Mesenchymal stem cell (in vitro differentiated cells and primary cell): ENCODE data around the gene CHST11.

ENCODE experiments used
- DNase-seq: peaks from one replicate; pipeline ENCODE4 v3.0.0-alpha.2; 2013
- H2AFZ ChIP-seq: one replicate; pipeline ENCODE4 v1.6.1; 2013; ENCODE audit warnings: low read depth, mild to moderate bottlenecking, control low read depth, inconsistent platforms, low read length, moderate library complexity
- H2AK5ac ChIP-seq: 2 replicates; pipeline ENCODE4 v1.6.1; 2013; ENCODE audit warnings: low read length, moderate library complexity, mild to moderate bottlenecking, inconsistent platforms; ENCODE audit not compliant: severe bottlenecking
- H2BK120ac ChIP-seq: one replicate; pipeline ENCODE4 v1.6.1; 2013; ENCODE audit warnings: low read depth, mild to moderate bottlenecking, inconsistent platforms, low read length, moderate library complexity
- H2BK12ac ChIP-seq, 2 experiments: one replicate each; pipeline ENCODE4 v1.6.1; 2013; ENCODE audit warnings: inconsistent platforms in 2 of 2, low read length in 2 of 2, mild to moderate bottlenecking in 2 of 2, moderate library complexity in 2 of 2, control low read depth in 1 of 2
- H2BK15ac ChIP-seq: one replicate; pipeline ENCODE4 v1.6.1; 2013; ENCODE audit warnings: mild to moderate bottlenecking, low read depth, inconsistent platforms; ENCODE audit not compliant: poor library complexity, severe bottlenecking
- H2BK5ac ChIP-seq: 2 replicates; pipeline ENCODE4 v1.6.1; 2013; ENCODE audit warnings: low read depth, mild to moderate bottlenecking, low read length, control low read depth, inconsistent platforms; ENCODE audit not compliant: poor library complexity, severe bottlenecking
- H3K14ac ChIP-seq, 2 experiments: one replicate each; pipeline ENCODE4 v1.6.1; 2013; ENCODE audit warnings: inconsistent platforms in 2 of 2, low read length in 2 of 2, control low read depth in 1 of 2, mild to moderate bottlenecking in 1 of 2, moderate library complexity in 1 of 2
- H3K18ac ChIP-seq, 2 experiments: one replicate each; pipeline ENCODE4 v1.6.1; 2013; ENCODE audit warnings: inconsistent platforms in 2 of 2, low read length in 2 of 2, control low read depth in 1 of 2, low read depth in 1 of 2, mild to moderate bottlenecking in 1 of 2
- H3K23ac ChIP-seq, 2 experiments: one replicate each; pipeline ENCODE4 v1.6.1; 2013; ENCODE audit warnings: inconsistent platforms in 2 of 2, low read length in 2 of 2, mild to moderate bottlenecking in 2 of 2, moderate library complexity in 2 of 2, control low read depth in 1 of 2
- H3K27ac ChIP-seq: 2 replicates; pipeline ENCODE4 v1.5.1; 2013; ENCODE audit warnings: mild to moderate bottlenecking, moderate library complexity, low read length, control low read depth, inconsistent platforms; ENCODE audit not compliant: poor library complexity, severe bottlenecking
- H3K27me3 ChIP-seq, 2 experiments: 2 replicates each; pipeline versions ENCODE4 v1.6.1 to v1.7.0; 2013; ENCODE audit warnings: low read length in 2 of 2, mild to moderate bottlenecking in 2 of 2, moderate library complexity in 2 of 2, control low read depth in 1 of 2, inconsistent platforms in 1 of 2; ENCODE audit not compliant: control insufficient read depth in 1 of 2, insufficient read depth in 1 of 2
- H3K36me3 ChIP-seq, 2 experiments: 2 replicates each; pipeline versions ENCODE4 v1.6.1 to v1.7.0; 2013; ENCODE audit warnings: low read length in 2 of 2, control low read depth in 1 of 2, inconsistent platforms in 1 of 2, low read depth in 1 of 2, mild to moderate bottlenecking in 1 of 2; ENCODE audit not compliant: insufficient read depth in 2 of 2, control insufficient read depth in 1 of 2
- H3K4ac ChIP-seq, 2 experiments: one replicate each; pipeline ENCODE4 v1.6.1; 2013; ENCODE audit warnings: inconsistent platforms in 2 of 2, low read length in 2 of 2, mild to moderate bottlenecking in 2 of 2, moderate library complexity in 2 of 2, control low read depth in 1 of 2, low read depth in 1 of 2
- H3K4me1 ChIP-seq: 2 replicates; pipeline ENCODE4 v1.6.1; 2013; ENCODE audit warnings: low read depth, low read length, control low read depth; ENCODE audit not compliant: control insufficient read depth, insufficient read depth
- H3K4me2 ChIP-seq: 2 replicates; pipeline ENCODE4 v1.6.1; 2013; ENCODE audit warnings: low read length, mild to moderate bottlenecking, inconsistent platforms; ENCODE audit not compliant: poor library complexity, severe bottlenecking
- H3K4me3 ChIP-seq, 2 experiments: 2 replicates each; pipeline versions ENCODE4 v1.5.1 to v1.7.0; 2013; ENCODE audit warnings: low read length in 2 of 2, mild to moderate bottlenecking in 2 of 2, control low read depth in 1 of 2, low read depth in 1 of 2; ENCODE audit not compliant: insufficient read depth in 1 of 2
- H3K79me1 ChIP-seq: replicated peaks from 2 replicates; pipeline ENCODE4 v1.6.1; 2013; ENCODE audit warnings: mild to moderate bottlenecking, control low read depth, low read length, inconsistent platforms; ENCODE audit not compliant: poor library complexity, severe bottlenecking
- H3K9ac ChIP-seq: 2 replicates; pipeline ENCODE4 v1.7.0; 2013; ENCODE audit warnings: mild to moderate bottlenecking, low read length, moderate library complexity
- H3K9me3 ChIP-seq: 2 replicates; pipeline ENCODE4 v1.7.0; 2013; ENCODE audit warnings: mild to moderate bottlenecking, low read length; ENCODE audit not compliant: control insufficient read depth
- H4K8ac ChIP-seq: one replicate; pipeline ENCODE4 v1.6.1; 2013; ENCODE audit warnings: inconsistent platforms, mild to moderate bottlenecking, low read length, moderate library complexity
- H4K91ac ChIP-seq: one replicate; pipeline ENCODE4 v1.6.1; 2013; ENCODE audit warnings: mild to moderate bottlenecking, low read length, inconsistent platforms
- WGBS: methylation state at CpG from one replicate; pipeline ENCODE4 v1.1.7; 2013; ENCODE audit warnings: mixed read lengths; 5-methylcytosine and 5-hydroxymethylcytosine counted together

CHST11 gene

DNA sequence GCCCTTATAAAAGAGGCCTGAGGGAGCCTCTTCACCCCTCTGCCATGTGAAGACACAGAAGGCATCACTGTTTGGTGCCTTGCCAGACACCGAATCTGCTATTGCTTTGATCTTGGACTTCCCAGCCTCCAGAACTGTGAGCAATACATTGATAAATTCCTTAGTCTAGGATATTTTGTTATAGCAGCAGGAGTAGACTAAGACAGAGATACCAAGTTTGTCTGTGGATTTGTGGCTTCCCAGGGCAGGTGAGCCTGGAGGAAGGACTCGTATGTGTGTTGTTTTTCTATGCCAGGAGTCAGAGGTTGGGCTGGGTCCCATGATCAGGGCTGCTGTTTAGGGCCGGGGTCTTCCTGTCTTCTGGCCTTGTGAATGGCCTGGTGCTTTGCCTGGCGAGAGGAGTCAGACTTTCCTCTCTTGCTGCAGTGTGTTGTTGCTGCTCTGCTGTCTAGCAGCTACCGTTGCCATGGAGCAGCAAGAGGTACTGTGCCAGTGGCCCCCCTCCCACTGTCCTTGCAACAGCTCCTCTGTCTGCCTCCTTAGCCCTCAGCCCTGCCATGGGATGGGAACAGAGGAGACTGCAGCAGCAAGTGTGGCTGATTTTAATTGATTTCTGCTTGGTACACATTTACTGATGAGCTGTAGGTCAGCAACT, 111.2 kb downstream of the CHST11 start:
- H3K27me3 ChIP-seq: peaks cover 0 to 13% of the 10 kb centered on the region in 2 experiments
- H2AFZ ChIP-seq: no peak overlapping the region
- no peak overlapping the region for H2BK120ac ChIP-seq
- H3K4me1 ChIP-seq: no peaks in the 10 kb centered on the region
- no peak overlapping the region for H4K8ac ChIP-seq
- no peak overlapping the region for H3K4me2 ChIP-seq
- H3K14ac ChIP-seq: peak overlapping the region in 1 of 2 experiments; percentile 6
- peak overlapping the region in 1 of 2 experiments; percentile 13 for H3K18ac ChIP-seq
- no peak overlapping the region for H3K4me3 ChIP-seq
- no peak overlapping the region for H3K9ac ChIP-seq
- WGBS: 85% methylated on average over 4 of the region's 5 CpGs
- no peak overlapping the region for H3K4ac ChIP-seq
- H2BK5ac ChIP-seq: no peak overlapping the region
- H3K9me3 ChIP-seq: peaks cover 8% of the 10 kb centered on the region
- DNase-seq: no peak
- H2BK15ac ChIP-seq: no peak overlapping the region
- no peak overlapping the region for H2AK5ac ChIP-seq
- H3K23ac ChIP-seq: no peak overlapping the region
- no peak overlapping the region for H2BK12ac ChIP-seq
- no peaks in the 10 kb centered on the region for H3K36me3 ChIP-seq
- no peaks in the 10 kb centered on the region for H3K79me1 ChIP-seq
- no peak overlapping the region for H4K91ac ChIP-seq
- H3K27ac ChIP-seq: no peak overlapping the region

GRCh38 chr12:104568487-104568868, 111.7 kb downstream of the CHST11 start:
- no peak overlapping the region for H2AFZ ChIP-seq
- H3K4ac ChIP-seq: no peak overlapping the region
- H3K27me3 ChIP-seq: peaks cover 0 to 13% of the 10 kb centered on the region in 2 experiments
- no peak overlapping the region for H3K4me2 ChIP-seq
- H4K91ac ChIP-seq: no peak overlapping the region
- no peaks in the 10 kb centered on the region for H3K36me3 ChIP-seq
- H3K79me1 ChIP-seq: no peaks in the 10 kb centered on the region
- H2BK12ac ChIP-seq: no peak overlapping the region
- H3K23ac ChIP-seq: no peak overlapping the region
- no peak overlapping the region for H3K27ac ChIP-seq
- no peak for DNase-seq
- no peak overlapping the region for H3K4me3 ChIP-seq
- no peaks in the 10 kb centered on the region for H3K4me1 ChIP-seq
- no peak overlapping the region for H2BK120ac ChIP-seq
- no peak overlapping the region for H3K9ac ChIP-seq
- H2AK5ac ChIP-seq: no peak overlapping the region
- H3K9me3 ChIP-seq: peaks cover 8% of the 10 kb centered on the region
- H2BK15ac ChIP-seq: no peak overlapping the region
- H3K18ac ChIP-seq: peak overlapping the region in 1 of 2 experiments; percentile 13
- H3K14ac ChIP-seq: peak overlapping the region in 1 of 2 experiments; percentile 6
- no peak overlapping the region for H2BK5ac ChIP-seq
- no CpG with 5 or more reads among the region's 1 CpG for WGBS
- H4K8ac ChIP-seq: no peak overlapping the region

- no peaks in the 10 kb centered on the region for H3K4me1 ChIP-seq
- peaks cover 8% of the 10 kb centered on the region for H3K9me3 ChIP-seq
- H2BK5ac ChIP-seq: no peak overlapping the region
- no peak overlapping the region for H4K8ac ChIP-seq
- H3K27ac ChIP-seq: no peak overlapping the region
- no peak overlapping the region for H3K4ac ChIP-seq
- 100% methylated on average over 3 of the region's 4 CpGs for WGBS
- H3K79me1 ChIP-seq: no peaks in the 10 kb centered on the region
- H2BK12ac ChIP-seq: no peak overlapping the region
- no peak overlapping the region for H3K14ac ChIP-seq
- H3K23ac ChIP-seq: no peak overlapping the region
- H2AK5ac ChIP-seq: no peak overlapping the region
- no peaks in the 10 kb centered on the region for H3K36me3 ChIP-seq
- H2AFZ ChIP-seq: no peak overlapping the region
- H4K91ac ChIP-seq: no peak overlapping the region
- no peak overlapping the region for H2BK120ac ChIP-seq
- H3K4me3 ChIP-seq: no peak overlapping the region
- H3K9ac ChIP-seq: no peak overlapping the region
- peaks cover 0 to 13% of the 10 kb centered on the region in 2 experiments for H3K27me3 ChIP-seq
- H2BK15ac ChIP-seq: no peak overlapping the region
- DNase-seq: no peak
- H3K18ac ChIP-seq: no peak overlapping the region
- no peak overlapping the region for H3K4me2 ChIP-seq
Observed at GRCh38 chr12:104568935-104569334, 112.2 kb downstream of the CHST11 start.

DNA sequence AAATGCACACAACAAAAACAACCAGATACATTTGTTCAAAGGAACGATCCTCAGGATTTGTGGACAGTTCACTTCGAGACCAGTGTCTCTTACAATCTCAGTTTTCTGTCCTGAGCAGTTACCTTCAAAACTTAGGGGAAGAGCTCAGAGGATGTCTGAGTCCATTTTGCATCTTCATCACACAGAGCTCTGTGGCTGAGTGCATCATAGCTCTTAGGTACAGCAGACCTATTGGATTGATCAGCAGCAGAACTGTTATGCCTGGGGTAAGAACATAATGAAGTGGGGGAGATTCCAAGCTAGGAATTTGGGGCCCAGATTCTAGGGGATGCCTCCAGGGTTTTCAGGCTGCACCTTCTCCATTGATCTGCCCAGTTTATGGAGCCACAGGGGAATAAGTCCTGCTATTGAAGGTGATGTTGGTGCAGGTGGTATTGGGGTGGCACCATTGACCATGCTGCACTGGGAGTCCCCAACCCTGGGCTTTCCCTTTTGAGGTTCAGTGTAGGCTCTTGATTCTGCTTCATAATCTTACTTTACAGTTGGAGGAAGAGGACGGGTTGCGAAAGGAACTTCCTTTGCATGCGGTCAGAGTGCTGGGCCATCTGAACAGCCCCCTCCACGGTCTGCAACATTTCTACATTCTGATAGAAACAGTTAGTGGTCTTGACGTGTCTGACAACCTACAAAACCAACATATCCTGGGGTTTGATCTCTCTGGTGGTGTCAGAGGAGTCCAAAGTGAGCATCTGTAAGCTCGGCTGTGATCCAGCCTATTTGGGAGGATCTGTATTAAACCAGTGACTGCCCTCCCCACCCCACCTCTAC, 112.8 kb downstream of the CHST11 start:
- no peak overlapping the region for H3K4me3 ChIP-seq
- H2AFZ ChIP-seq: no peak overlapping the region
- H2AK5ac ChIP-seq: no peak overlapping the region
- H3K79me1 ChIP-seq: no peaks in the 10 kb centered on the region
- H2BK5ac ChIP-seq: no peak overlapping the region
- no peak overlapping the region for H2BK15ac ChIP-seq
- no peak overlapping the region for H3K4me2 ChIP-seq
- H3K23ac ChIP-seq: no peak overlapping the region
- H3K27me3 ChIP-seq: peaks cover 0 to 13% of the 10 kb centered on the region in 2 experiments
- H3K18ac ChIP-seq: peak overlapping the region in 1 of 2 experiments; percentile 33
- H3K4ac ChIP-seq: no peak overlapping the region
- H3K27ac ChIP-seq: no peak overlapping the region
- no peak overlapping the region for H4K8ac ChIP-seq
- H3K14ac ChIP-seq: no peak overlapping the region
- H2BK120ac ChIP-seq: no peak overlapping the region
- no peak overlapping the region for H2BK12ac ChIP-seq
- no peaks in the 10 kb centered on the region for H3K36me3 ChIP-seq
- 85% methylated on average over 8 of the region's 8 CpGs for WGBS
- peaks cover 6% of the 10 kb centered on the region for H3K9me3 ChIP-seq
- DNase-seq: no peak
- no peaks in the 10 kb centered on the region for H3K4me1 ChIP-seq
- H3K9ac ChIP-seq: no peak overlapping the region
- H4K91ac ChIP-seq: peak overlapping the region; percentile 34
